Ishikawa (cell line): Measurements from ENCODE around the gene LRP5.

Experiments used
- CEBPB ChIP-seq: IDR thresholded peaks from 2 replicates; pipeline ENCODE4 v1.6.1; 2012
- CREB1 ChIP-seq: IDR thresholded peaks from 2 replicates; pipeline ENCODE4 v1.6.1; 2012; ENCODE audit warnings: low read depth
- EGR1 ChIP-seq: IDR thresholded peaks from 2 replicates; pipeline ENCODE4 v1.6.1; 2012
- EP300 ChIP-seq: IDR thresholded peaks from 2 replicates; pipeline ENCODE4 v1.6.1; 2012; ENCODE audit warnings: borderline replicate concordance
- FOXM1 ChIP-seq: IDR thresholded peaks from 2 replicates; pipeline ENCODE4 v1.6.1; 2012; ENCODE audit warnings: low read depth, borderline replicate concordance
- MAX ChIP-seq: IDR thresholded peaks from 2 replicates; pipeline ENCODE4 v1.6.1; 2012
- NFIC ChIP-seq: IDR thresholded peaks from 2 replicates; pipeline ENCODE4 v1.6.1; 2012
- RAD21 ChIP-seq: IDR thresholded peaks from 2 replicates; pipeline ENCODE4 v1.6.1; 2012; ENCODE audit warnings: low read depth
- REST ChIP-seq: IDR thresholded peaks from 2 replicates; pipeline ENCODE4 v1.6.1; 2012; ENCODE audit warnings: low read depth, mild to moderate bottlenecking
- TAF1 ChIP-seq: IDR thresholded peaks from 2 replicates; pipeline ENCODE4 v1.6.1; 2012; ENCODE audit warnings: low read depth, mild to moderate bottlenecking
- TCF12 ChIP-seq: IDR thresholded peaks from 2 replicates; pipeline ENCODE4 v1.6.1; 2012; ENCODE audit warnings: low read depth
- TEAD4 ChIP-seq: IDR thresholded peaks from 2 replicates; pipeline ENCODE4 v1.6.1; 2012
- USF1 ChIP-seq: IDR thresholded peaks from 2 replicates; pipeline ENCODE4 v1.6.1; 2012
- YY1 ChIP-seq: IDR thresholded peaks from 2 replicates; pipeline ENCODE4 v1.6.1; 2012; ENCODE audit warnings: low read depth
- ZBTB7A ChIP-seq: IDR thresholded peaks from 2 replicates; pipeline ENCODE4 v1.6.1; 2012; ENCODE audit warnings: low read depth

The LRP5 gene

GRCh38 chr11:68324241-68324640, 11.8 kb downstream of the LRP5 start:
- no peak for TF ChIP-seq FOXM1

GRCh38 chr11:68324695-68325094, 12.3 kb downstream of the LRP5 start:
- TF ChIP-seq RAD21 (no peak), USF1 (no peak), CEBPB (no peak), TAF1 (no peak), TCF12 (no peak), FOXM1 (no peak)

- TF ChIP-seq MAX = no peak
- no peak for TF ChIP-seq CREB1
- no peak for TF ChIP-seq RAD21
Measured at GRCh38 chr11:68325183-68325906, 13.0 kb downstream of the LRP5 start.

- TF ChIP-seq RAD21 (no peak), NFIC (no peak), FOXM1 (no peak), USF1 (no peak), TCF12 (no peak), CEBPB (no peak), CREB1 (no peak), EP300 (no peak), YY1 (no peak), TAF1 (no peak), ZBTB7A (no peak), MAX (no peak), REST (no peak), TEAD4 (no peak), EGR1 (no peak)
Measured at GRCh38 chr11:68325907-68326220, 13.5 kb downstream of the LRP5 start.

GRCh38 chr11:68326334-68327215, 14.2 kb downstream of the LRP5 start:
- TF ChIP-seq REST (no peak), FOXM1 (no peak), NFIC (no peak), TAF1 (no peak), CREB1 (no peak), USF1 (no peak), MAX (no peak), ZBTB7A (no peak), EP300 (no peak), RAD21 (no peak), TCF12 (no peak), TEAD4 (no peak), YY1 (no peak), EGR1 (no peak), CEBPB (no peak)
